A549 (cell line): ENCODE data around the gene CEL.

Experiments used
- CBX8 ChIP-seq: fragments of 200-600 bp; sonication (generic); IDR thresholded peaks from 2 replicates; pipeline ENCODE4 v1.6.1; 2016
- CTCF ChIP-seq: fragments of >200 bp; sonication (Bioruptor Twin); formaldehyde crosslinking; IDR thresholded peaks from 3 replicates; pipeline ENCODE4 v1.5.1; 2016
- EP300 ChIP-seq, 2 experiments: fragments of >200 bp; sonication (Bioruptor Twin); formaldehyde crosslinking; IDR thresholded peaks; 2 replicates in 1 of 2; 3 replicates in 1 of 2; pipeline ENCODE4 v1.6.1; 2016 to 2017
- ESRRA ChIP-seq: fragments of 150-350 bp; IDR thresholded peaks from 2 replicates; pipeline ENCODE4 v1.6.1; 2014; ENCODE audit warnings: mild to moderate bottlenecking, low read length, borderline replicate concordance
- MAX ChIP-seq: IDR thresholded peaks from 2 replicates; pipeline ENCODE4 v1.6.1; 2012
- MYC ChIP-seq: IDR thresholded peaks from 2 replicates; pipeline ENCODE4 v1.6.1; 2012; ENCODE audit warnings: mild to moderate bottlenecking, inconsistent platforms, low read length, improper control_type of control experiment, borderline replicate concordance
- NFE2L2 ChIP-seq: fragments of 150-350 bp; conservative IDR thresholded peaks from 2 replicates; pipeline ENCODE4 v1.6.1; 2014; ENCODE audit warnings: low read length
- POLR2A ChIP-seq: IDR thresholded peaks from 2 replicates; pipeline ENCODE4 v1.6.1; 2012; ENCODE audit warnings: mild to moderate bottlenecking, low read length
- REST ChIP-seq: fragments of 200-600 bp; sonication (generic); IDR thresholded peaks from 2 replicates; pipeline ENCODE4 v1.6.1; 2016; ENCODE audit warnings: antibody characterized with exemption, mild to moderate bottlenecking, moderate library complexity

GRCh38 chr9:133027134-133027533 is 34.6 kb upstream of the CEL start:
- TF ChIP-seq CTCF, result no peak
- TF ChIP-seq EP300 (IDR thresholded peaks at IDR 0.05), result no peak
- no peak for TF ChIP-seq NFE2L2
- no peak for TF ChIP-seq MYC
- no peak for TF ChIP-seq POLR2A
- no peak for TF ChIP-seq MAX
- TF ChIP-seq ESRRA, result no peak
- TF ChIP-seq REST, result no peak
- no peak for TF ChIP-seq CBX8
